Skeletal muscle cell (primary cell): Measurements from ENCODE around the gene AKAP7.
A peak's percentile ranks its signal among the peaks of the same experiment; 100 is the strongest.
"Not testable (repeated sequence)": the region's sequence is repeated elsewhere in the genome, so short reads cannot be mapped to it uniquely, and the experiment has no call there.

ENCODE experiments used
- DNase-seq: peaks from one replicate; pipeline ENCODE4 v3.0.0-alpha.2; 2010; ENCODE audit warnings: low read depth
- H3K4me3 ChIP-seq: 2 replicates; pipeline ENCODE4 v1.5.1; 2011; ENCODE audit warnings: low read depth, mild to moderate bottlenecking, control low read depth, low read length, moderate library complexity

The AKAP7 gene

DNA sequence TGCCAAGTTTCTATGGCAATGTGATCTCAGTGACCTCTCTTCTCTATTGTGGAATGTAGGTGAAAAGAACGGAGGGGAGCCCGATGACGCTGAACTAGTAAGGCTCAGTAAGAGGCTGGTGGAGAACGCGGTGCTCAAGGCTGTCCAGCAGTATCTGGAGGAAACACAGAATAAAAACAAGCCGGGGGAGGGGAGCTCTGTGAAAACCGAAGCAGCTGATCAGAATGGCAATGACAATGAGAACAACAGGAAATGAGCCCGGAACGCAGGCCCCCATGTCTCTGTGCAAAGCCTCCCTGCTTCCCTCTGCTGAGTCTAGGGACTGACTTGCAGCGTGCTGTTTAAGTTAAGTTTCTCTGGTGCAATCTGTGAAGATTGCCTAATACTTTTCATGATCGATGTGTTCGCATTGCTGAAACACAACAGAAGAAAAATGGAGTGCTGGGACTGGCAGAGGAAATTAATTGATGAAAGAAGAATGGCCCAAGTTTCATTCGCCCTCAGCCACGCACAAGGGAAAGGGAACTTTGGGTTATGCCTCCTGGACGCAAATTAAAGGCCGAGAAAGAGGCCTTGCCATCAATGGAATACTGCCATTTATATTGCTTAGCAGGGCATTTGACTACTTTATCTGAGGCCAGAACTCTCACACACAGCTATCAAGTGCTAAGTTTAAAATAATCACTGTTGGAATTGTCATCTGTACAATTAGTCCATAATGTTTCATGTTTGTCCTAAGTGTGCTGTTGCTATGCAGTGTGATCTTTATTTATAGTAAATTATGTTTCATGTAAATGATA lies 146.4 kb downstream of the AKAP7 start:
- peak; percentile 19 for DNase-seq
- no peak overlapping the region for H3K4me3 ChIP-seq

DNA sequence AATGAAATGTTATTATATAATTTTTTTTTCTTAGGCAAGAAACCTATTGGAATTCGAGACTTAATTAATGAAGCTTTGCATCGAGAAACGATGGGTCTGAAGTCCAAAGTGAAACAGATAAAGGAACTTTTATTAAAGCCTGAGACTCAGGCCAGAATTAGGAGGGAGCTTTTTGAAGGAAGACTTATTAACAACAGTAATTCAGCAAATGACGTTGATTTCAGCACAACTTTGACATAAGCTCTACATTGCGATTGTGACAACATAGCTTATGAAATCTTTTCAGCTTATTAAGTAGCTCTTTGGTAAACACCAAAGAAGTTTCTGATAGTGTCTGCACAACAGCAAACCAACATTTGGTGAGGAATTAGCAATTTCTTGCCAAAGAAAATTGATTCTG lies 147.1 kb downstream of the AKAP7 start:
- no peak for DNase-seq
- H3K4me3 ChIP-seq, result no peak overlapping the region

DNA sequence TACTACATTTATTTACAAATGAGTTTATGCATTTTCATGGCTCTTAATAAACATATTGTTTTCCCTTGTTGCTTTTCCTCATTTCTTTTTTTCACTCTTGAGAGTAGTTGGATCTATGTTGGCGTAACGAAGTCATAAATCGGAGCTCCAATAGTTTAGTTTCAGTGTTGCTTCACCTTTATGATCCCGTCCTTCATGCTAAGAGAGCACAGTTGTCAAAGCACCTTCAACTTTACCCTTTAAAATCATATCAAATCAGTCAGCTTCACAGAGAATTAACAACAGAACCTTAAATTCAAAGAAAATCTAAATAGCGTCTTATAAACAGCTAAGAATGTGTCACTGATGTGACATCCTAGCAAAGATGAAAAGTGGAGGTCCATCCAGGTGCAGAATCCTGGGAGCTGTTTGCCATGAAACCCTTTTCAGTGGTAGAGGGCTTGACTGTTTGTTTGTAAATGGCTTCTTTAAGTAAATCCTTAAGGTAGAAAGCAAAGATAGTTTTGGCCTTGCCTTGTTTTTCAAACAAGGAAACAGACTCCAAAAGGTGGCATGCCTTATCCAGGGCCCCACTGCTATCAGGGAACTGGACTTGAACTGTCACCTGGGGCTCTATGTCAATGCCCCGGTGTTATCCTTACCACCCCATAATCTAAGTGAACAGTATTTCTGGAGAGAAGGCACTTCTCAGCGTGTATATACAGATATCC lies 148.4 kb downstream of the AKAP7 start:
- no peak for DNase-seq
- no peak overlapping the region for H3K4me3 ChIP-seq

DNA sequence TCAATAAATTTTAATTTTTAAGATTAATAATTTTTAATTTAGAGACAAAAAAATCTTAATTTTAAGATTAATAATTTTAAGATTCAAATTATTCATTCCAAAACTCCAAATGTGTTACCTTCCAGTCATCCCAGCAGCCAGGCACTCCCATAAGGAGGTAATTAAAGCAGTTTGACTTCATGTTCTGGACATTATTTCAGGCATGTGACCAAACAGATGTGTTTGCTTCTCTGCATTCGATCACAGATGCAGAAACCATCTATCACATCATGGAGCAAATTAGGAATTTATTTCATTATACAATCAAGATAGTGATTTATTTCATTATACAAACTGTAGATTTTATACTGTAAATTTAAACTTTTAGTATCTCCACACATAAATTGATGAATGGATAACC lies 150.3 kb downstream of the AKAP7 start:
- no peak for DNase-seq

DNA sequence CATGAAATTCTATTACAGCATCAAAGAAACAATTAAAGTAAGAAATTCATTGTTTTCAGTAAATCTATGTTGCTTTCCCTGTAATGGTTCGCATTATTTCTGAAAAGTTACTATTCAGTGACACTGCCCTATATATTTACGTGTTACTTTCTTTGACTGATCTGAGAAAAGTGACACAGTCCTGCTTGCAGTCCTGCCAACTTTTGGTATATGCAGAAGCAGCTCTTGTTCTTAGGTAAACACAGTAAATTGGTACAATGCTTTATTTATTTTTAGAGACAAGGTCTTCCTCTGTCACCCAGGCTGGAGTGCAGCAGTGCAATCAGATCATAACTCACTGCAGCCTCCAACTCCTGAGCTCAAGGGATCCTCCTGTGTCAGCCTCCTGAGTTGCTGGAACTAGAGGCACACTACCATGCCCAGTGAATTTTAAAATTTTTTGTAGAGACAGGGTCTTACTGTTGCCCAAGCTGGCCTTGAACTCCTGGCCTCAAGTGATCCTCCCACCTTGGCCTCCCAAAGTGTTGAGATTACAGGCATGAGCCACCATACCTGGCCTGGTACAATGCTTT lies 151.3 kb downstream of the AKAP7 start:
- no peak overlapping the region for H3K4me3 ChIP-seq
- no peak for DNase-seq

More for the DNA sequence above, 150.3 kb downstream of the AKAP7 start:
- no peak overlapping the region for H3K4me3 ChIP-seq

DNA sequence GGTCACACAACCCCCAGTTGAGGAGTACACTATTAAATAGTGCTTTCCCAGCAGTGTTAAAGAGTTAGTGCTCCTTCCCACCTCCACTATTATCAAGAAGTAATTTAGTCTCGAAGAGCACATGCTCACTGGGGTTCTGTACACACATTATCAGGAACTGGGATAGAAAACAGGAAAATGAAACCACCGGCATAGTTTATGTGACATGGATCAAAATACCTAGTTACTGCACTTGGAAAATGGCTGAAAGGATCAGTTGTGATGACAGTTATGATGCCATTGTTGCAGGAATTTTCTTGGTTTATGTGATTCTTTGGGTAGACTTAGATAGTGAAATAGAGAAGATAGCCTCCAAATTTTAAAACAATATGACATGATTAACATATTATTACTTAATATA lies 152.9 kb downstream of the AKAP7 start:
- no peak for DNase-seq
- H3K4me3 ChIP-seq, result no peak overlapping the region

DNA sequence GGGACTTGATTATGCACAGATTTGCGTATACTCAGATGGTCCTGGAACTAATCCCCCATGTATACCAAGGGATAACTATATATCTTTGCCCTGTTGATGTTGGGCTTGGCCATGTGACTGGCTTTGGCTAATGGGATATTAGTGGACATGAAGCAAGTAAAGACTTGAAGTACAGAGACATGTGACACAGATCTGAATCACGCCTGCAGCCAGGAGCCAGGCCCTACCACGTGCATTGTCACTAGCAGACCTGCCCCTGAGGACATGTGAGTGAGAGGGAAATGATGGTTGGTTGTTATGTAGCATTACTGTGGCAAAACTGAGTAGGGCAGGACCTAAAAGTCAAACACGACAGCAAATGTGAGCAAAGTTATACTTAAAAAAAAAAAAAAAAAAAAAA lies 155.7 kb downstream of the AKAP7 start:
- DNase-seq, result no peak
- no peak overlapping the region for H3K4me3 ChIP-seq

DNA sequence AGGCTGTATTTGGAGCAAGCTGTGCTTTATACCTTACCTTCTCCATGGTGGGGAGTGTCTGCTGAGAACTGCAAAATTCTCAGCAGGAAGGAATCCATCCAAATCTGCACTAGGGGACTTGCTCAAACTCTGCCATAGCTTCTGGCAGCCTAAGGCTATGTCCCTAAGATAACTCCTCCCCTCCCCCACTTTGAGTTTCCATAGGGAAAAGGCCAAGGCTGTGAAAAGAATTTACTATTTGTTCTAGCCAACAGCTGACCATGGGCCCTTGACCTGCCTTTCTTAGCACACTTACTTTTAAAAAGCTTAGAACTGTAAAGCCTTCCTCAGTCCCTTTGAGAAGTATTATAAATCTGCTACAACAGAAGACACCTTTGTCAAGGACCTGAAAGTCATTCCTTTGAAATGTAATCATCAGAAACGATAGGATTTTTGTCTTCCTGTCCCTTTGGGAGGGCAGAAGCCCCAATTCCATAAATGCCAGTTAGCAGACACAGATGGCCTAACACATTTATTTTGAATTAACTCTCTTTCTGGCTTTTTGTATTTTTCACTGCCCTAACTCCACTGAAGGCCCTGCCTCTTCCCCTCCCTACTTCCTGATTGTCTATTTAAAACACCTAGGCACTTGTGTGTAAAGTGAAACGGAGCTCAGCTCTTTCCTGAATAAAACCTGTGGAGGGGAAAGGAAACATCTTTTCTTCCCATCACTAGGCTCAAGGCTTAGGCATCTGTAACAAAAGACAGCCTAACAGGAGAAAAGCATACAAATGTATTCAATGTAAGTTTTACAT lies 157.1 kb downstream of the AKAP7 start:
- H3K4me3 ChIP-seq, result no peak overlapping the region
- no peak for DNase-seq

DNA sequence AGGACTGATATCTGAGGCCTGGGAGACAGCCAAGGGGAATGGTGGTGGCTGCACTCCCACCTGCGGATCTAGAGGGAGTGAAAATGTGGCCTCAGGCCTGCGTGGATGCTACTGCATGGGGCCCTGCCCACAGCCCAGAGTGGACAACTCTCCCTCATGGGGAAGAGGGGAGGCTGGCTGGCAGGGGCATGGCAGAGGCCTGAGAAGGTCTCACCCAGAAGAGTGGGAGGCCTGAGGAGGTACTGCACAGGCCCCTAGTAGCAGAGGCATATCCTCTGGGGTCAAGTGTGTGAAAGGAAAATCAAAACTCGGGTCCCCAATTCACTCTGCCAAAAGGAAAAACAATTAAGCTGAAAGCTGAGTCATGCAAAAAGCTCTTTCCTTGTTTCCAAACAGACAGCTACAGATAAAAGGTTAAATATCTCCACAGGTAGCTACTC lies 158.2 kb downstream of the AKAP7 start:
- no peak overlapping the region for H3K4me3 ChIP-seq
- DNase-seq, result no peak

DNA sequence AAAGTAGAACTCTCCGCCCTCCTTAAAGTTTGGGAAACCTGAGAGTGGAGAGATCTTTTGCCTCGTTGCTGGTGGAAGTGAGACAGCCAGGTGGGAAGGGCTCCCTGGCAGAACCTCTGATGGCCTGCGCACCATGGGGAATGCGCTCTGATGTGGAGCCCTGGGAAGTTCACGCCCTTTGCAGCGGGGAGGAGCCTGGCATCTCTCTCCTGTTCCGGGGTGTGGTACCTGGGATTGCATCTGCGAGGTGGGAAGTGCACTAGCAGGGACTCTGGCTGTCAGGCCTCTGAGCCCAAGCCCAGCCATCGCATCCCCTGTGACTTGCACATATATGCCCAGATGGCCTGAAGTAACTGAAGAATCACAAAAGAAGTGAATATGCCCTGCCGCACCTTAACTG lies 159.8 kb downstream of the AKAP7 start:
- no peak overlapping the region for H3K4me3 ChIP-seq
- no peak for DNase-seq

DNA sequence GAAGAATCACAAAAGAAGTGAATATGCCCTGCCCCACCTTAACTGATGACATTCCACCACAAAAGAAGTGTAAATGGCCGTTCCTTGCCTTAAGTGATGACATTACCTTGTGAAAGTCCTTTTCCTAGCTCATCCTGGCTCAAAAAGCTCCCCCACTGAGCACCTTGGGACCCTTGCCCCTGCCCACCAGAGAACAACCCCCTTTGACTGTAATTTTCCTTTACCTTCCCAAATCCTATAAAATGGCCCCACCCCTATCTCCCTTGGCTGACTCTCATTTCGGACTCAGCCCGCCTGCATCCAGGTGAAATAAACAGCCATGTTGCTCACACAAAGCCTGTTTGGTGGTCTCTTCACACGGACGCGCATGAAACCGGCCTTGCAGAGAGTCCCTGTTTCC lies 165.6 kb downstream of the AKAP7 start:
- H3K4me3 ChIP-seq, DNase-seq: not testable (repeated sequence)

DNA sequence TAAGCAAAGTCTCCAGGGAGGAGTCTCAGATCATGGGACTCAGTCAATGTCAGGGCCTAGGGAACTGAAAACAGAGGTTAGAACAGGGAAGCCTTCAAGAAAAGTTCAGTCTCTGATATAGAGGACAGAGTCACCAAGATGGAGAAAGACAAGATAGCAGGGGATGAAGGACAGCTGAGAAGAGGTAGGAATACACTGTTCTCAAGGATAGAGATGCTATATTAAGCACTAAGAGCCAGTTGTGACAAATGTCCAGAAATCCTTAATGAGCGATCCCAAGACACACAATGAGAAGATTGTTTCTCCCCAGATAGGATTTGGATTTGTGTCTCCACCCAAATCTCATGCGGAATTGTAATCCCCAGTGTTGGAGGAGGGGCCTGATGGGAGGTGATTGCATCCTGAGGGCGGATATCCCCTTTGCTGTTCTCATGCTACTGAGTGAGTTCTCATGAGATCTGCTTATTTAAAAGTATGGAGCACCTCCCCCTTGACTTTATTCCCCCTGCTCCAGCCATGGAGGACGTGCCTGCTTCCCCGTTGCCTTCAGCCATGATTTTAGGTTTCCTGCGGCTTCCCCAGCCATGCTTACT lies 168.2 kb downstream of the AKAP7 start:
- no peak for DNase-seq
- H3K4me3 ChIP-seq, result no peak overlapping the region

DNA sequence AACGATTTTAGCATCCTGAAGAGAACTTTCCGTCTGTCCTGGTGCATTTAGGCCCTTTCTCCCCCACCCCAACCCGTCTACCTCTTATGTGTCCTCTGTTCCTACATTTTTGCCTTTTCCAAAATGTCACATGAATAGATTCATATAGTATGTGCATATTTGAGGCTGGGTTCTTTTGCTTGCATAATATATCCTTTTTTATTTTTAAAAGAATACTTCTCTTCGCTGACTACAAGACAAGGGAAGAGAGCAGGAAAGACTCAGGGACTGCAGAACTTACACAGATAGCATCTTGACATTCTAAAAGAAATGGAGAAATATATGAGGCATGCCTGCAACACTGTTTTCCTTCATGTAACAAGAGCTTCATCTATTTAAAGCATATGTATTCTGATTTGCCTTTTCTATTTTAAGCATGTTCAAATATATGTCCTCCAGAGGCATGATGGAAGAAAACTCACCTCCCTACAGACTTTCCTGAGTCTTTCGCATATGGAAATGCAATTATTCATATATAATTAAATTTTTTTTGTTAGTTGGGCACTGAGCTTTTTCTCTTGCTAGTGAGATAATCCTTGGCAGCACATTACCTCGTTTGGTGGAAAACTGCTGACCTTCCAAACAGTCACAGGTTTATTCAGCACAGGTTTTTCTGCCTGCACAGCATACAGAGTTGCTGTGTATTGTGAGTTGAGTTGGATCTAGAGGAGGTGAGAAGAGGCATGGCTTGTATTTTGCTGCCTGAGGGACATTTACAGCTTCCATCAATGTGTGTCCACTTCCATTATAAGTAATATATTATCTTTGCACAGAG lies 170.0 kb downstream of the AKAP7 start:
- no peak overlapping the region for H3K4me3 ChIP-seq
- DNase-seq, result no peak

DNA sequence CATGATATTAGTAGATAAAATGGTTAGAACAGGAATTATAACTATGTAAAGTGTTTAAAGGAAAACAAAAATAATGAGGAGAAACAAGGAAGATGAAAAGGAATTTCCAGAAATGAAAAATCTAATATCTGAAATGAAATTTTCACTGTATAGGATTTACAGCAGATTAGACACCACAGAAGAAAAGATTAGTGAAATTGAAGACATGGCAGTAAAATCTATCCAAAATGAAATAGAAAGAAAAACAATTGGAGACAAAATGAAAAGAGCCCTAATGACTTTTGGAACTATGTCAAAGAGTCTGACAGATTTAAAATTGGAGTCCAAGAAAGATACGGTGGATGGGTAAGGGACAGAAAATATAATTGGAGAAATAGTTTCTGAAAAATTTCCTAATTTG lies 174.2 kb downstream of the AKAP7 start:
- no peak for DNase-seq

DNA sequence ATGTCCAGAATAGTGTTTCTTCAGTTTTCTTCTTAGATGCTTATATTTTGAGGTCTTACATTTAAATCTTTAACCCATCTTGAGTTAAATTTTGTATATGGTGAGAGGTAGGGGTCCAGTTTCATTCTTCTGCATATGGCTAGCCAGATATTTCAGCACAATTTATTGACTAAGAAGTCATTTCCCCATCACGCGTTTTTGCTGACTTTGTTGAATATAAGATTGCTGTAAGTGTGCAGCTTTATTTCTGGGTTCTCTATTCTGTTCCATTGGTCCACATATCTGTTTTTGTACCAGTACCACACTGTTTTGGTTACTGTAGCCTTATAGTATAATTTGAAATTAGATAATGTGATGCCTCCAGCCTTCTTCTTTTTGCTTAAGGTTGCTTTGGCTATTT lies 179.6 kb downstream of the AKAP7 start:
- H3K4me3 ChIP-seq, result no peak overlapping the region
- DNase-seq, result no peak

More for the DNA sequence above, 174.2 kb downstream of the AKAP7 start:
- no peak overlapping the region for H3K4me3 ChIP-seq

DNA sequence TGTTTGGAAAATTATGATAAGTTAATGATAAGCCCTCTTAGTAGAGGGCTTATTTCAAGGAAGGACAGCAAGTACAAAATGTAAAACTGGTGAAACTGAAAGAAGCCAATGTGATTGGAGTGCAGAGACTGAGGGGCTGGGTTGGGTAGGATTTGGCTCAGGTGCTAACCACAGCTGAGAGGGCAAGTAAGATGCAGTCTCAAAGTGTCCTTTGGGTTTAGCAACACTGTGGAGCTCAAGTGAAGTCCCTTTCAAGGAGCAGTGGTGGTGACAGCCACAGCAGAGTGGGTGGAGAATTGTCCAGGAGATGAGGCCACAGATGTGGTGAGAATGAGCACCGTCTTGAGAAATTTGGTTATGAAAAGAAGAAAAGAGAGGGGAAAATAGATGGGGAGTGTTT lies 181.4 kb downstream of the AKAP7 start:
- DNase-seq, result no peak
- H3K4me3 ChIP-seq, result no peak overlapping the region

DNA sequence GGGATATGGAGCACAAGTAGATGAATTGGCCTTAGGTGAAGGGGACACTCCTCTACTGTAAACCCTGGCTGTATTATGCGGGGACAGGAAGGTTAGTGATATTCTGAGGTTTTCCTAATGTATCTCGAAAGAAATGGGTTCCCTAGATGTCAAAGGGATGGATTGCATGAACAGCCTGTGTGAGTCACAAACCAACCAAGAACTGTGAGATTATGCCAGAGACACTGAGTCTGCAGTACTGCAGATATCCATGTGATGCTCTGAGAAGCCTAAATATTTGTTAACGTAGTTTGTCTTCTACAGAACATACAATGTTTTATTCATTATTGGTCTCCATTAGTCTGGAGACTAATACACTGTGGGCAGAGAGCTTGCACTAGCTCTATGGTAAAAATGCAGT lies 182.2 kb downstream of the AKAP7 start:
- no peak for DNase-seq

DNA sequence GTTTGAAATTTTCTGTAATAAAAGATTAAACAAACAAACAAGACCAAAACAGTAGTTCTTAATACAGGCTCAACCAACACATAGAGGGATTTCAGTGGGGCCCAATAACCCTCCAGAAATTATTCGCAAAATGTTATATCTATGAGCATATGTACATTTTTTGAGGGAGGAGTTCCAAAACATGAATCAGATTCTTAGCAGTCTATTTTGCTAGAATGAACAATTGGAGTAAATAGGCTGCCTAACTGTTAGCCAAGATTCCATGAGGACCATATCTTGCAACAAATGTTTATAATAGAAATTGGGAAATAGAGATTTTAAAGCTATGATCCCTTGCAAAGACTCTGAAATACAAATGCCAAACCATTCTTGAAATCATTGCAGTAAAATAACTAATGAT lies 186.3 kb downstream of the AKAP7 start:
- H3K4me3 ChIP-seq, result no peak overlapping the region
- no peak for DNase-seq

More for the DNA sequence above, 182.2 kb downstream of the AKAP7 start:
- H3K4me3 ChIP-seq, result no peak overlapping the region

DNA sequence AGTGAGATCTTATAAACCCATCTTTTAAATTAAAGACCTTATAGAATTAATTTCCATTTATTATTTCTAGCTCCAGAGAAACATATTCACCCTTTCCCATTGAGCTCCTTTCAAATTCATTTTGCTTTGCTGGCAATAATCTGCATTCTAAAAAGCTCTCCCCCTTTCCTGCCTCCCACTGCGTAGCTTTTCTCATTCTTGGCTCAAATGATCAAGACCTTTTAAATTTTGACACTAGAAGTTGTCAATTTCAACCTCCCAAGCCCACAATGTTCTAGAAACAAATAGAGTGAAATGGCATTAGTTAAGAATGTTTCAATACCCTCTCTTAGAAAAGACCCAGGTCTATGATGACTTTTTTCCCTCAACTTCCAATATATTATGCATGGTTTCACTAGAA lies 186.9 kb downstream of the AKAP7 start:
- DNase-seq, result no peak
- H3K4me3 ChIP-seq, result no peak overlapping the region
